Measurements from ENCODE around the gene MAT2B.

The MAT2B gene

GRCh38 chr5:163544836-163545235 is 39.4 kb downstream of the MAT2B start:
- H3K4me3 ChIP-seq (replicated peaks; ENCODE audit: low read depth, low read length), result no peak overlapping the region
- TF ChIP-seq CTCF (IDR thresholded peaks at IDR 0.05; ENCODE audit: low read depth, low read length, missing control alignments), result no peak
- DNase-seq (ENCODE audit: extremely low read depth, low read depth), result no peak

GRCh38 chr5:163548649-163549048 is 43.2 kb downstream of the MAT2B start:
- H3K4me3 ChIP-seq (replicated peaks; ENCODE audit: low read depth, low read length), result no peak overlapping the region
- TF ChIP-seq CTCF (IDR thresholded peaks at IDR 0.05; ENCODE audit: low read depth, low read length, missing control alignments), result no peak
- no peak for DNase-seq (ENCODE audit: extremely low read depth, low read depth)

- no peak overlapping the region for H3K4me3 ChIP-seq (replicated peaks; ENCODE audit: low read depth, low read length)
- no peak for DNase-seq (ENCODE audit: extremely low read depth, low read depth)
- no peak for TF ChIP-seq CTCF (IDR thresholded peaks at IDR 0.05; ENCODE audit: low read depth, low read length, missing control alignments)
Observed at GRCh38 chr5:163551156-163551555, 45.7 kb downstream of the MAT2B start.

- TF ChIP-seq CTCF (IDR thresholded peaks at IDR 0.05; ENCODE audit: low read depth, low read length, missing control alignments), result no peak
- DNase-seq (ENCODE audit: extremely low read depth, low read depth), result no peak
- H3K4me3 ChIP-seq (replicated peaks; ENCODE audit: low read depth, low read length), result no peak overlapping the region
Observed at GRCh38 chr5:163552536-163552935, 47.1 kb downstream of the MAT2B start.

- DNase-seq (ENCODE audit: extremely low read depth, low read depth), result no peak
- no peak for TF ChIP-seq CTCF (IDR thresholded peaks at IDR 0.05; ENCODE audit: low read depth, low read length, missing control alignments)
- H3K4me3 ChIP-seq (replicated peaks; ENCODE audit: low read depth, low read length), result no peak overlapping the region
Observed at GRCh38 chr5:163561339-163561738, 55.9 kb downstream of the MAT2B start.

- TF ChIP-seq CTCF (IDR thresholded peaks at IDR 0.05; ENCODE audit: low read depth, low read length, missing control alignments), result no peak
Observed at GRCh38 chr5:163562071-163562470, 56.7 kb downstream of the MAT2B start.

GRCh38 chr5:163563112-163563511 is 57.7 kb downstream of the MAT2B start:
- no peak for TF ChIP-seq CTCF (IDR thresholded peaks at IDR 0.05; ENCODE audit: low read depth, low read length, missing control alignments)
- no peak for DNase-seq (ENCODE audit: extremely low read depth, low read depth)
- H3K4me3 ChIP-seq (replicated peaks; ENCODE audit: low read depth, low read length), result no peak overlapping the region

More at GRCh38 chr5:163562071-163562470, 56.7 kb downstream of the MAT2B start:
- no peak overlapping the region for H3K4me3 ChIP-seq (replicated peaks; ENCODE audit: low read depth, low read length)
- no peak for DNase-seq (ENCODE audit: extremely low read depth, low read depth)

Data from HFF-Myc (cell line).